GM18951 (cell line): ENCODE measurements around the gene PLEKHG4B.
"Not testable (repeated sequence)": the region's sequence is repeated elsewhere in the genome, so short reads cannot be mapped to it uniquely, and the experiment has no call there.

ENCODE experiments used
- POLR2A ChIP-seq: IDR thresholded peaks from 4 replicates; pipeline ENCODE4 v1.6.1; 2011; ENCODE audit warnings: mild to moderate bottlenecking; ENCODE audit not compliant: insufficient read length, insufficient read depth; ENCODE audit errors: extremely low read depth
- in situ Hi-C: fragments of 300-500 bp; cut with MboI; formaldehyde crosslinking; loops from one replicate; pipeline ENCODE4 v1.12.0; 2022; ENCODE audit warnings: low sequenced_read_pairs, mixed read lengths, inconsistent platforms; ENCODE audit not compliant: unreplicated experiment

PLEKHG4B gene

GRCh38 chr5:219991-220390 is 128.0 kb downstream of the PLEKHG4B start:
- no peak for TF ChIP-seq POLR2A
- in situ Hi-C loops: no loop called here

DNA sequence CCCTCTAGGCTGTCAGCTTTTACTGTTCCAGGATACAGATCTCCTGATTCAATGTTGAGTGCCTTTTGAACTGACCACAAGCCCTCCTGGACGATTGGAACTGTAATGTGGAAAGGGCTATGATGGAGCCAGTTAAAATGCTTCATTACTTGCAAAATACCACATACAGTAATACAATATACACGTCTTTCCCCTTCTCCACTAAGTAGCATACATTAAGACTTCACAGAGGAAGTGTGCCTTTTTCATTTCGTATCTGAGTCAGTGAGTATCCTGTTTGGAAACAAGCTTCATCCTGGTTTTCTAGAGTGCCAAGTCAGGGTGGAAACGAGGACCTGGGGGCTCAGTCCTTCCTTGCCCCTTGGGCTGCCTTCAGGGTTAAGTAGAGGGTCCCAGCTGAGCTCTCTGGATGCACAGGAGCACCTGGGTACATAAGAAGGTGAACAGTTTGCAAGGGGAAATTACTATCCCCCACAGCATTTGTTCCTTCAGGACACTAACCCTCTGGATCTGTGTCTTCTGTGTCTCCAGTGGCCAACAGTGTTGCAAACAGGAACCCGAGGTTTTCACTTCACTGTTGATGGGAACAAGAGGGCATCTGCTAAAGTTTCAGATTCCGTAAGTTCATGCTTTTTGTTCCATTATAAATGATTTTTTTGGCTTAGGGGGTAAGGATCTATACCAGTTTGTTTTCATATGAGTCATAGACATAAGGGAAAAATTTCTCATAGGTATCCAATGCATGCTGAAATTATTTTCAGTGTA is 131.2 kb downstream of the PLEKHG4B start:
- in situ Hi-C loops: not testable (repeated sequence)

DNA sequence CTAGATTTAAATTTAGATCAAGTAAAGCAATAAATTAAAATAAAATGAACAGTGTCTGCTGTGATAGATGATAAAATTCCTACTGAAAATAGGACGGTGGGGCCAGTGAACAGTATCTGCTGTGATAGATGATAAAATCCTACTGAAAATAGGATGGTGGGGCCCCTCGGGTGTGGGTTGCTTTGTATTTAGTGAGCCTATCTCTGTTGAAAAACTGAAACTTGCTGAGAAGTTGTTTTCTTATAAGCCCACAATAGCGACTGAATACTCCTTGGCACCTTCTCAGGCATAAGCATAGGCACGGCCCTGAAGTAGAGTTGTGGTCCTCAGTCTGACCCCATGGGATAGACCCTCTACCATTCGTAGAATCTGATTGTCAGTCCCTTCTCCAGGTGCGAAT is 131.8 kb downstream of the PLEKHG4B start:
- TF ChIP-seq POLR2A: no peak
- in situ Hi-C loops: no loop called here

- in situ Hi-C loops: no loop called here
- TF ChIP-seq POLR2A: no peak
These were observed 133.4 kb downstream of the PLEKHG4B start for GRCh38 chr5:225334-225733.

- in situ Hi-C loops: not testable (repeated sequence)
These were observed 135.4 kb downstream of the PLEKHG4B start for GRCh38 chr5:227375-227774.

- in situ Hi-C loops: no loop called here
- no peak for TF ChIP-seq POLR2A
These were observed 136.9 kb downstream of the PLEKHG4B start for GRCh38 chr5:228886-229285.

GRCh38 chr5:230711-231110 is 138.7 kb downstream of the PLEKHG4B start:
- in situ Hi-C loops: no loop called here
- TF ChIP-seq POLR2A: no peak

GRCh38 chr5:231661-232060 is 139.7 kb downstream of the PLEKHG4B start:
- in situ Hi-C loops: no loop called here

GRCh38 chr5:233426-233825 is 141.5 kb downstream of the PLEKHG4B start:
- in situ Hi-C loops: not testable (repeated sequence)

More at GRCh38 chr5:231661-232060, 139.7 kb downstream of the PLEKHG4B start:
- TF ChIP-seq POLR2A: no peak

- in situ Hi-C loops: no loop called here
- TF ChIP-seq POLR2A: no peak
These were observed 142.5 kb downstream of the PLEKHG4B start for GRCh38 chr5:234450-234849.

GRCh38 chr5:235527-235926 is 143.6 kb downstream of the PLEKHG4B start:
- in situ Hi-C loops: not testable (repeated sequence)

DNA sequence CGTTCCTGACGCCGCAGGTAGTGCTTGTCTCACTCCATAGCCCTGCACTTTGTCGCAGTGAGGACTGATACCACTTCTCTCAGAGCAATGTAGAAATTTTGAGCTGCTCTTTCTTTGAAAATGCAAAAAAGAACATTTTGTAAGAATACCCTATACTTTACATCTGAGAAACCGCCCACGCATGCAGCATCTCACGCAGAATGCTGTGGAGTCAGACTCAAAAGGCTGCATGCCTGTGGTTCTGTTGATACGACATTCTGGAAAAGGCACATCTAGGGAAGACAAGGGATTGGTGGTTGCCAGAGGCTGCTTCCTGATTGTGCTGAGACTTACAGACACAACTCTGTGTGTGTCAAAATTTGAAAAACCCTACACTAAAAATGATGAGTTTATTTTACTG is 146.0 kb downstream of the PLEKHG4B start:
- in situ Hi-C loops: not testable (repeated sequence)
